HEK293 (cell line): ENCODE results near the gene DCLRE1C.
A peak's percentile ranks its signal among the peaks of the same experiment; 100 is the strongest.

ENCODE experiments used
- FEZF1 ChIP-seq: fragments of 450-650 bp; formaldehyde crosslinking; IDR thresholded peaks from 2 replicates; pipeline ENCODE4 v1.5.1; 2016; ENCODE audit warnings: missing biosample characterization, missing genetic modification characterization
- GLI2 ChIP-seq: fragments of 450-650 bp; formaldehyde crosslinking; IDR thresholded peaks from 2 replicates; pipeline ENCODE4; 2017; ENCODE audit warnings: missing biosample characterization, missing genetic modification characterization, low read depth, borderline replicate concordance
- KLF1 ChIP-seq: fragments of 450-650 bp; formaldehyde crosslinking; IDR thresholded peaks from 2 replicates; pipeline ENCODE4 v1.5.1; 2016; ENCODE audit warnings: missing biosample characterization, missing genetic modification characterization
- KLF16 ChIP-seq: fragments of 450-650 bp; formaldehyde crosslinking; IDR thresholded peaks from 2 replicates; pipeline ENCODE4 v1.5.1; 2017; ENCODE audit warnings: missing biosample characterization, missing genetic modification characterization
- MYNN ChIP-seq: fragments of 450-650 bp; formaldehyde crosslinking; IDR thresholded peaks from 2 replicates; pipeline ENCODE4 v1.5.1; 2016; ENCODE audit warnings: missing biosample characterization, missing genetic modification characterization, borderline replicate concordance
- MZF1 ChIP-seq: fragments of 450-650 bp; formaldehyde crosslinking; IDR thresholded peaks from 2 replicates; pipeline ENCODE4 v1.5.1; 2017; ENCODE audit warnings: missing biosample characterization, missing genetic modification characterization, borderline replicate concordance
- REST ChIP-seq: fragments of 450-650 bp; formaldehyde crosslinking; IDR thresholded peaks from 2 replicates; pipeline ENCODE4 v1.5.1; 2016; ENCODE audit warnings: missing biosample characterization, missing genetic modification characterization
- SETDB1 ChIP-seq: IDR thresholded peaks from one replicate; pipeline ENCODE4 v1.6.1; 2017; ENCODE audit warnings: mild to moderate bottlenecking, low read length, moderate library complexity, mixed read lengths; ENCODE audit not compliant: insufficient read length
- TSHZ1 ChIP-seq: fragments of 450-650 bp; formaldehyde crosslinking; IDR thresholded peaks from 2 replicates; pipeline ENCODE4 v1.5.1; 2016; ENCODE audit warnings: missing biosample characterization, missing genetic modification characterization, borderline replicate concordance
- ZBTB1 ChIP-seq: fragments of 450-650 bp; formaldehyde crosslinking; IDR thresholded peaks from 2 replicates; pipeline ENCODE4 v1.5.1; 2016; ENCODE audit warnings: missing biosample characterization, missing genetic modification characterization
- ZBTB21 ChIP-seq: fragments of 450-650 bp; formaldehyde crosslinking; IDR thresholded peaks from 2 replicates; pipeline ENCODE4 v1.5.1; 2017; ENCODE audit warnings: missing biosample characterization, missing genetic modification characterization
- ZBTB7A ChIP-seq: fragments of 450-650 bp; formaldehyde crosslinking; IDR thresholded peaks from 2 replicates; pipeline ENCODE4 v1.5.1; 2016; ENCODE audit warnings: low read depth, missing biosample characterization, missing genetic modification characterization
- ZBTB8A ChIP-seq: fragments of 450-650 bp; formaldehyde crosslinking; IDR thresholded peaks from 2 replicates; pipeline ENCODE4 v1.5.1; 2016; ENCODE audit warnings: missing biosample characterization, missing genetic modification characterization
- ZFP37 ChIP-seq: fragments of 450-650 bp; formaldehyde crosslinking; IDR thresholded peaks from 2 replicates; pipeline ENCODE4 v1.5.1; 2016; ENCODE audit warnings: missing biosample characterization, missing genetic modification characterization
- ZNF112 ChIP-seq: fragments of 450-650 bp; formaldehyde crosslinking; IDR thresholded peaks from 2 replicates; pipeline ENCODE4 v1.5.0; 2017; ENCODE audit warnings: missing biosample characterization, missing genetic modification characterization
- ZNF121 ChIP-seq: fragments of 450-650 bp; formaldehyde crosslinking; IDR thresholded peaks from 2 replicates; pipeline ENCODE4 v1.5.1; 2016; ENCODE audit warnings: missing biosample characterization, missing genetic modification characterization
- ZNF157 ChIP-seq: fragments of 450-650 bp; formaldehyde crosslinking; IDR thresholded peaks from 2 replicates; pipeline ENCODE4 v1.5.1; 2016; ENCODE audit warnings: missing biosample characterization, missing genetic modification characterization
- ZNF184 ChIP-seq: fragments of 450-650 bp; IDR thresholded peaks from 2 replicates; pipeline ENCODE4 v1.5.1; 2018; ENCODE audit warnings: missing biosample characterization, mild to moderate bottlenecking, missing genetic modification characterization
- ZNF324 ChIP-seq: fragments of 450-650 bp; formaldehyde crosslinking; IDR thresholded peaks from 2 replicates; pipeline ENCODE4 v1.5.1; 2016; ENCODE audit warnings: missing biosample characterization, missing genetic modification characterization
- ZNF341 ChIP-seq: fragments of 450-650 bp; formaldehyde crosslinking; IDR thresholded peaks from 2 replicates; pipeline ENCODE4; 2016; ENCODE audit warnings: low read depth, missing biosample characterization, missing genetic modification characterization
- ZNF433 ChIP-seq: fragments of 450-650 bp; formaldehyde crosslinking; IDR thresholded peaks from 2 replicates; pipeline ENCODE4 v1.5.1; 2016; ENCODE audit warnings: missing biosample characterization, missing genetic modification characterization, low read depth
- ZNF48 ChIP-seq: fragments of 450-650 bp; formaldehyde crosslinking; IDR thresholded peaks from 2 replicates; pipeline ENCODE4 v1.5.1; 2016; ENCODE audit warnings: missing biosample characterization, missing genetic modification characterization
- ZNF514 ChIP-seq: fragments of 450-650 bp; formaldehyde crosslinking; IDR thresholded peaks from 2 replicates; pipeline ENCODE4 v1.5.1; 2016; ENCODE audit warnings: missing biosample characterization, missing genetic modification characterization
- ZNF558 ChIP-seq: fragments of 450-650 bp; formaldehyde crosslinking; IDR thresholded peaks from 2 replicates; pipeline ENCODE4 v1.5.1; 2016; ENCODE audit warnings: missing biosample characterization, missing genetic modification characterization
- ZNF560 ChIP-seq: fragments of 450-650 bp; formaldehyde crosslinking; IDR thresholded peaks from 2 replicates; pipeline ENCODE4 v1.5.1; 2017; ENCODE audit warnings: missing biosample characterization, missing genetic modification characterization, borderline replicate concordance
- ZNF571 ChIP-seq: fragments of 450-650 bp; formaldehyde crosslinking; IDR thresholded peaks from 2 replicates; pipeline ENCODE4 v1.5.0; 2017; ENCODE audit warnings: missing biosample characterization, missing genetic modification characterization
- ZNF621 ChIP-seq: fragments of 450-650 bp; formaldehyde crosslinking; IDR thresholded peaks from 2 replicates; pipeline ENCODE4 v1.5.1; 2017; ENCODE audit warnings: missing biosample characterization, missing genetic modification characterization
- ZNF626 ChIP-seq: fragments of 450-650 bp; sonication (Bioruptor Pico); formaldehyde crosslinking; IDR thresholded peaks from 2 replicates; pipeline ENCODE4 v1.5.1; 2018; ENCODE audit warnings: missing biosample characterization, missing genetic modification characterization, inconsistent platforms
- ZNF76 ChIP-seq: fragments of 450-650 bp; formaldehyde crosslinking; IDR thresholded peaks from 2 replicates; pipeline ENCODE4; 2016; ENCODE audit warnings: low read depth, missing biosample characterization, missing genetic modification characterization, borderline replicate concordance
- ZNF792 ChIP-seq: fragments of 450-650 bp; formaldehyde crosslinking; IDR thresholded peaks from 2 replicates; pipeline ENCODE4 v1.5.1; 2016; ENCODE audit warnings: missing biosample characterization, missing genetic modification characterization
- ZSCAN16 ChIP-seq: fragments of 450-650 bp; formaldehyde crosslinking; IDR thresholded peaks from 2 replicates; pipeline ENCODE4 v1.5.1; 2016; ENCODE audit warnings: missing biosample characterization, missing genetic modification characterization
- ZSCAN5A ChIP-seq: fragments of 450-650 bp; formaldehyde crosslinking; IDR thresholded peaks from 2 replicates; pipeline ENCODE4 v1.5.1; 2016; ENCODE audit warnings: missing biosample characterization, missing genetic modification characterization
- ZXDB ChIP-seq: fragments of 450-650 bp; formaldehyde crosslinking; IDR thresholded peaks from 2 replicates; pipeline ENCODE4 v1.5.1; 2016; ENCODE audit warnings: missing biosample characterization, missing genetic modification characterization

The DCLRE1C gene

GRCh38 chr10:14959221-14960057, 5.5 kb upstream of the DCLRE1C start, which contains the start of gene MEIG1 (continued):
- TF ChIP-seq FEZF1 (tag by site-specific recombination) (no peak), ZNF157 (tag by site-specific recombination) (no peak), TSHZ1 (tag by site-specific recombination) (peak; percentile 50; the same call in 1 of the 2 replicates), ZNF626 (tag by site-specific recombination) (no peak), ZXDB (tag by site-specific recombination) (peak; percentile 97), ZNF76 (tag by site-specific recombination) (peak; percentile 73), ZNF792 (tag by site-specific recombination) (0 out of 2 replicates have a peak, but pooled peaks have one; percentile 24), KLF1 (tag by site-specific recombination) (peak; percentile 14; the same call in 1 of the 2 replicates), KLF16 (tag by site-specific recombination) (peak; percentile 79), MYNN (tag by site-specific recombination) (no peak), ZNF571 (no peak), ZNF341 (tag by site-specific recombination) (peak; percentile 96), ZSCAN16 (tag by site-specific recombination) (no peak), ZSCAN5A (tag by site-specific recombination) (0 out of 2 replicates have a peak, but pooled peaks have one; percentile 74), ZNF621 (tag by site-specific recombination) (no peak), ZNF433 (tag by site-specific recombination) (0 out of 2 replicates have a peak, but pooled peaks have one; percentile 16), ZNF184 (peak; percentile 30; the same call in 1 of the 2 replicates), SETDB1 (no peak), MZF1 (peak; percentile 87), ZNF121 (tag by site-specific recombination) (no peak), ZNF558 (tag by site-specific recombination) (no peak), ZNF560 (tag by site-specific recombination) (no peak), ZNF324 (tag by site-specific recombination) (peak; percentile 38; the same call in 1 of the 2 replicates), ZNF112 (tag by site-specific recombination) (no peak), ZBTB21 (tag by site-specific recombination) (no peak), ZBTB8A (tag by site-specific recombination) (peak; percentile 58; the same call in 1 of the 2 replicates), ZNF514 (no peak), ZBTB7A (0 out of 2 replicates have a peak, but pooled peaks have one; percentile 43), REST (tag by site-specific recombination) (peak; percentile 77), ZNF48 (tag by site-specific recombination) (no peak), ZBTB1 (tag by site-specific recombination) (no peak), GLI2 (tag by site-specific recombination) (no peak), ZFP37 (tag by site-specific recombination) (peak; percentile 88; the same call in 1 of the 2 replicates)
